OCI-LY3 (cell line): ENCODE data around the gene EHD3.

Experiments used
- H2AFZ ChIP-seq: fragments of 200-600, 300-600 bp; shearing (Covaris generic); 2 replicates; pipeline ENCODE4 v1.6.0; 2014; ENCODE audit warnings: antibody characterized with exemption, low read depth, low read length
- H3K27ac ChIP-seq: fragments of 200-600, 300-600 bp; sonication (generic); 2 replicates; pipeline ENCODE4 v1.5.1; 2014; ENCODE audit warnings: mild to moderate bottlenecking, low read length, moderate library complexity, mixed read lengths
- H3K27me3 ChIP-seq: fragments of 200-600, 300-600 bp; sonication (generic); 2 replicates; pipeline ENCODE4 v1.6.1; 2014; ENCODE audit warnings: low read depth, low read length, mixed read lengths
- H3K36me3 ChIP-seq: fragments of 200-600, 300-600 bp; sonication (generic); replicated peaks from 2 replicates; pipeline ENCODE3; 2014; ENCODE audit warnings: low read depth, low read length, mixed read lengths
- H3K4me1 ChIP-seq: fragments of 300-600, 200-600 bp; sonication (generic); 2 replicates; pipeline ENCODE4 v1.6.1; 2014; ENCODE audit warnings: low read length, mixed read lengths
- H3K4me2 ChIP-seq: fragments of 200-600, 300-600 bp; sonication (generic); 2 replicates; pipeline ENCODE4 v1.6.1; 2014; ENCODE audit warnings: low read length, mixed read lengths
- H3K4me3 ChIP-seq: fragments of 300-600, 200-600 bp; sonication (generic); 2 replicates; pipeline ENCODE4 v1.5.1; 2014; ENCODE audit warnings: antibody characterized with exemption, mild to moderate bottlenecking, low read length, moderate library complexity
- H3K79me2 ChIP-seq: fragments of 300-600, 200-600 bp; shearing (Covaris generic); 2 replicates; pipeline ENCODE4 v1.6.1; 2014; ENCODE audit warnings: mild to moderate bottlenecking, low read length, mixed read lengths
- H3K9ac ChIP-seq: fragments of 300-600, 200-600 bp; shearing (Covaris generic); 2 replicates; pipeline ENCODE4 v1.6.0; 2014; ENCODE audit warnings: mild to moderate bottlenecking, low read length, moderate library complexity
- H3K9me3 ChIP-seq: fragments of 200-600, 300-600 bp; shearing (Covaris generic); 2 replicates; pipeline ENCODE4 v1.6.1; 2014; ENCODE audit warnings: low read length, mixed read lengths; ENCODE audit not compliant: insufficient read depth
- H4K20me1 ChIP-seq: fragments of 200-600, 300-600 bp; sonication (generic); 2 replicates; pipeline ENCODE4 v1.6.1; 2016; ENCODE audit warnings: low read length, mixed read lengths; ENCODE audit not compliant: insufficient read depth
- EZH2phosphoT487 ChIP-seq: fragments of 200-600 bp; shearing (Covaris generic); IDR thresholded peaks from 2 replicates; pipeline ENCODE4 v1.6.1; 2018; ENCODE audit warnings: antibody characterized with exemption, mixed run types, low read depth
- TF ChIP-seq, protein P1 (sequence below): fragments of 200-600, 300-600 bp; sonication (generic); IDR thresholded peaks from 2 replicates; pipeline ENCODE4 v1.5.1; 2014; ENCODE audit warnings: antibody characterized with exemption, low read length, low read depth

The EHD3 gene

DNA sequence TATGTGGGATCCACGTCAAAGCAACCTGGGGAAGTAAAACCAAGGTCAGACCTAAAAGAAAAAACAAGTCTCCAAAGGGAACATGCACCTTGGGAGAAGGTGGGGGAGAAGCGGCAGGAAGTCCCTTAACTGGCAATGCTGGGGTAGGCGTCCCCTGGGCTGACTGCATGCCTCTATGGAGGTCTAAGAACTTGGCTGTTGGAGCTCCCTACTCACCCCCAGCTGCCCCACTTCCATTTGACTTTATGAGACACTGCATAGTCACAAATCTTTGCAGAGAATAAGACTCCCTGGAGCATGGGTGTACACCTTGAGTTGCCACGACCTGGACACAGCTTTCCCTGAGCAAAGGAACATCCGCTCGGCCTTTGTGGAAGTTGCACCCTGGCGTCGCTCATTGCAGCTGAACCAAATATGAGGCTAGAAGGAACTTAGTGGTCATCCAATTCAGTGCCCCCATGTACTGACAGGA, 19.5 kb upstream of the EHD3 start:
- Histone ChIP-seq H3K9me3 (no peaks in the 10 kb centered on the region), H3K4me2 (no peak overlapping the region), H3K4me3 (no peak overlapping the region), H3K79me2 (no peaks in the 10 kb centered on the region), H4K20me1 (no peaks in the 10 kb centered on the region), H2AFZ (no peak overlapping the region), H3K36me3 (no peaks in the 10 kb centered on the region), H3K27me3 (no peaks in the 10 kb centered on the region), H3K4me1 (peaks cover 52% of the 10 kb centered on the region), H3K27ac (no peak overlapping the region), H3K9ac (no peak overlapping the region)
- TF ChIP-seq, protein P1, sequence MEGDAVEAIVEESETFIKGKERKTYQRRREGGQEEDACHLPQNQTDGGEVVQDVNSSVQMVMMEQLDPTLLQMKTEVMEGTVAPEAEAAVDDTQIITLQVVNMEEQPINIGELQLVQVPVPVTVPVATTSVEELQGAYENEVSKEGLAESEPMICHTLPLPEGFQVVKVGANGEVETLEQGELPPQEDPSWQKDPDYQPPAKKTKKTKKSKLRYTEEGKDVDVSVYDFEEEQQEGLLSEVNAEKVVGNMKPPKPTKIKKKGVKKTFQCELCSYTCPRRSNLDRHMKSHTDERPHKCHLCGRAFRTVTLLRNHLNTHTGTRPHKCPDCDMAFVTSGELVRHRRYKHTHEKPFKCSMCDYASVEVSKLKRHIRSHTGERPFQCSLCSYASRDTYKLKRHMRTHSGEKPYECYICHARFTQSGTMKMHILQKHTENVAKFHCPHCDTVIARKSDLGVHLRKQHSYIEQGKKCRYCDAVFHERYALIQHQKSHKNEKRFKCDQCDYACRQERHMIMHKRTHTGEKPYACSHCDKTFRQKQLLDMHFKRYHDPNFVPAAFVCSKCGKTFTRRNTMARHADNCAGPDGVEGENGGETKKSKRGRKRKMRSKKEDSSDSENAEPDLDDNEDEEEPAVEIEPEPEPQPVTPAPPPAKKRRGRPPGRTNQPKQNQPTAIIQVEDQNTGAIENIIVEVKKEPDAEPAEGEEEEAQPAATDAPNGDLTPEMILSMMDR: no peak
- TF ChIP-seq EZH2phosphoT487: no peak

DNA sequence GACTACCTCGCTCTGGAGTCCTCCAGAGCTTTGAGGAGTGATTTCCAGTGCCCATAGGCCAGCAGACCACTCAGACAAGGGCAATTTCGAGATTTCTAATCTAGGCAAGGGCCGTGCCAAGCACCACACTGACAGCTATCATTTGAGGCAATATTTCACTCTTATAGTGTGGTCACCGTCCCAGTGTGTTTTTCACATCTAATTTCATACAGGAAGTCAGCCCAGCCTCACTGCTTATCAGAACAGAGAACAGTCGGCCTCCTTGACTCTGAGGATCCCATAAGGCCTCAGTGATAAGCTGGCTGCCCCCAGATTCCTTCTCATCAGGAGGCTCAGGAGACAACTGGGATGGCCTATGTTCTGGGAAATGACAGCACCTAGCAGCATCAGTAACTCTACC, 17.2 kb upstream of the EHD3 start:
- no peaks in the 10 kb centered on the region for H3K36me3 ChIP-seq
- H3K4me2 ChIP-seq: peak overlapping the region; percentile 57
- H3K9me3 ChIP-seq: no peaks in the 10 kb centered on the region
- TF ChIP-seq EZH2phosphoT487: no peak
- TF ChIP-seq, protein P1: no peak
- no peak overlapping the region for H3K4me3 ChIP-seq
- H3K27me3 ChIP-seq: no peaks in the 10 kb centered on the region
- H3K4me1 ChIP-seq: peaks cover 73% of the 10 kb centered on the region
- peak overlapping the region; percentile 63 for H2AFZ ChIP-seq
- H4K20me1 ChIP-seq: no peaks in the 10 kb centered on the region
- H3K9ac ChIP-seq: peak overlapping the region; percentile 27; the same call in 1 of the 2 replicates
- peak overlapping the region; percentile 96 for H3K27ac ChIP-seq
- no peaks in the 10 kb centered on the region for H3K79me2 ChIP-seq

- Histone ChIP-seq H2AFZ (peak within 1 kb of the TSS; percentile 63), H3K9me3 (no peaks in the 10 kb centered on the region), H3K79me2 (no peaks in the 10 kb centered on the region), H3K4me2 (peak within 1 kb of the TSS; percentile 57), H3K27me3 (no peaks in the 10 kb centered on the region), H3K36me3 (no peaks in the 10 kb centered on the region), H4K20me1 (no peaks in the 10 kb centered on the region), H3K4me1 (peaks cover 82% of the 10 kb centered on the region), H3K4me3 (no peak within 1 kb of the TSS; the same call in 1 of the 2 replicates), H3K9ac (peak within 1 kb of the TSS; percentile 27; the same call in 1 of the 2 replicates), H3K27ac (peak within 1 kb of the TSS; percentile 96)
- TF ChIP-seq, protein P1: no peak
- TF ChIP-seq EZH2phosphoT487: no peak
Observed at GRCh38 chr2:31217465-31218200, 16.3 kb upstream of the EHD3 start, which contains the start of gene CAPN14. CAPN14 (minus strand) TSS chr2:31217515; CDS start chr2:31205447, 12,068 bp downstream.

DNA sequence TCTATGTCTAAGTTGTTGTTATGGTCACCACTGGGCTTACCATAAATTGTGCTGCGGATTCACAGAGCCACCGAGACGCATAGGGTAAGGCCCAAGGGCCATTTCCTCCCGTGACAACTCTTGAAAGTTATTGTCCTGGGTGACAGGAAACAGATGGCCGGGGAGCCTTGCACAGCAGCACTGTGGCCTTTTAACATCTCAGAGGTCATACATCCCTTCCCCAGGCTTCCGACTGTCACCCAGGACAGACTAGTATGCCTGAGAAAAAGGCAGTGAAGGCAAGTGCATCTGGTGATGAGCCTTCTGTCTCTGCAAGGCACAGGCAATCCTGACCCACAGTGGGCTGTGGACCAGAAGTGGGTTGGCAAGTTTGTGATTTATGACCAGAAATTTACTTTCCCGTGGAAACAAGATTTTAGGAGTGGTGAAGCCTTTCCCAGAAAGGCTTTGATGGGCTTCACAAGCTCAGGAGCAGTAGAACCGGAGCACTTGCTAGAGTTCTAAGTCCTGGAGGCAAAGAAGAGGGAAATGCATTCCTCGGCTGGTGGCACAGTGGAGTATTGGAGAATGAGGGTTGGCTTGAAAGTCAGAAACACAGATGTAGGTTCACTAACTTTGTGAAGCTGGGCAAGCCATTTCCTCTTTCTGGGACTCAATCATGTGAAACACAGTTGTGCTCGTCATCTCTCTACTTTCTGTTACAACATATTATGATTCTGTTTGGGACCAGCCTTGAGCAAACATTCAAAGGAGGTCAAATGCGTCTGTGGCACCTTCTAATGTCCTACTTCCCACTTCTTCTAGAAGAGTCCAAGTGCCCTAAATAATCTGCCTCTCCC, 14.6 kb upstream of the EHD3 start:
- Histone ChIP-seq H3K4me3 (peak overlapping the region; percentile 62), H3K9me3 (no peaks in the 10 kb centered on the region), H3K36me3 (no peaks in the 10 kb centered on the region), H3K4me1 (peaks cover 83% of the 10 kb centered on the region), H2AFZ (no peak overlapping the region), H3K27me3 (no peaks in the 10 kb centered on the region), H4K20me1 (no peaks in the 10 kb centered on the region), H3K27ac (peak overlapping the region; percentile 96), H3K9ac (peak overlapping the region; percentile 74), H3K4me2 (peak overlapping the region; percentile 86), H3K79me2 (no peaks in the 10 kb centered on the region)
- TF ChIP-seq, protein P1: no peak
- no peak for TF ChIP-seq EZH2phosphoT487
